Measurements from ENCODE around the gene EFR3B.
A peak's percentile ranks its signal among the peaks of the same experiment; 100 is the strongest.

Gene EFR3B

DNA sequence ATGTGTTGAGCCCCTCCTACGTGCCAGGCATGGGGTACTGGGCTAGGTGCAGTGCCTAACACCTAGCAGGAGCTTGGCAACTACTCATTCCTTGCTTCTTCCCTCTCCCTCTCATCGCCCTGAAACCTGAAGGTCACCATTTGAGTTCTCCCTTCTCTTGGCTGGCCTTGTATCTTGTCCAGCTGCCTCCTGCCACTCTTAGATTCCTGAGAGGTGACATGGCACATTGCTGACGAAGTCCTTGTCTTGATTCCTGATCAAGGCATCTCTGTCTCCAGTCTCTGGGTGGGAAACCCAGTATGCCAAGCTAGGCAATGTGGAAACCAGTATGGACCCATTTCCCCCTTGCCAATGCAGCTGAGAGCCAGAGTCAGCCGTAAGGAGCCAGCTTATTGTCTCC, 9.0 kb upstream of the EFR3B start:
- no peak for DNase-seq (ENCODE audit: low read depth in 4 of 4, low spot score in 1 of 4)

DNA sequence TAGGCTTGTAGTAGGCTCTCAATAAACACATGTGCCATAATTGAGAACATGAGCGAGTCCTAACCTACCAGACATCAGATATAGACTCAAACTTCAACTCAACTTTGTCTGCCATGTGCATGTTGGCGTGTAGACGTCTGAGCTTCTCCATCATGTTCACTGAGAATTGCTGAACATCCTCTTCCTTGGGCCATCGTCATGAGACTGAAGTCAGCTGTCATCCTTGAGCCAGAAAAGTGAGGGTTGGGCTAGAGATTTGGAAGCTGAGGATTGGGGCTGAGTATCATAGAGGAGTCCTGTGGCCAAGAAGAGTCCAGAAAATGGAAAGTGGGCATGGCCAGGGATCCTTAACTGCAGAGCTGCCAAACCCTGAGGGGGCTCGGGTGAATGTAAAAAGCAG, 7.8 kb upstream of the EFR3B start:
- DNase-seq (ENCODE audit: low read depth in 4 of 4, low spot score in 1 of 4), result no peak

DNA sequence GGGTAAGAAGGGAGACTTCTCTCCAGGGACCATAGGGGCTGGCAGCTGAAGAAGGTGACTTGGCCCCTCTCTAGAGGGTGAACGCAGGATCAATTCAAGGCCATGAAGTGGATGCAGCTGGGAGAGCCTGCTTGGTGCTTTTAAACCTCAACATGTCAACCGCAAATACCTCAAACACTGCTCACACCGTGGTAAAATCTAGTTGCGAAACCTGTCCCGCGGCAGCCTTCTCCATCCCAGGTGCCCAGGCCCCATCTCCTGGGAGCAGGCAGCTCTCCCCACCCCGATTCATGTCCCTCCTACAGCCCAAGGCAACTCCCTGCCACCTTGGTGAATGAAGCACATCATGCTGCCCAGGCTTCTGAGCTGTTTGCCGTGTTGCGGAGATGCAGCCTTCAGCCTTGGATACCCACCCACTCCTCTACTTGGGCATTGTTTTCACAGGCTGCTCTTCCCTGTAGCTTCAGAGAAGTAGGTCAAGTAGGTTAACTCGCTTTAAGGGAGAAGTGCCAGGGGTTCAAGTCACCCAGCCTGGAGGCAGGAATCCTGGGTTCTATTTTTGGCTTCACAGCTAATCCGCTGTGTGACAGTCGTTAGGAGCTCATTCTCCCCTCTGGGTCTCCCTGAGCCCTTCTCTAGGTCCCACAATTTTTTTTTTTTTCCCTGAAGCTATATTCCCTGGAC, 6.2 kb upstream of the EFR3B start:
- no peak for DNase-seq (ENCODE audit: low read depth in 4 of 4, low spot score in 1 of 4)

DNA sequence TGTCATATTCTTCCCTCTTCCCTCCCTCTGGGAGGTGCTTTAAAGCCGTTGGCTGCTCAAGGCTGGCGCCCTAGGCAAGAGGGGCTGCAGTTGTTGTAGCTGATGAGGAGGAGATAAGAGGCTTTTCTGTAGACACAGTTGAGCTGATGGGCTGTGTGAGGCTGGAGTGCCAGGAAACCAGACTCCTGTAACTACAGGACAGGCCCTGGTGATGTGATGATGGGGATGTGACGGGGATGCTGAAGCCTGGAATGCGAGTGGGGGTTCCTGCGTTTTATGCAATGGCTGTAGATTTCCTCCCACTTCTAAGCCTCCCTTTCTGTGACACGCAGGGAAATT, 5.7 kb upstream of the EFR3B start:
- DNase-seq (ENCODE audit: low read depth in 4 of 4, low spot score in 1 of 4), result no peak

DNA sequence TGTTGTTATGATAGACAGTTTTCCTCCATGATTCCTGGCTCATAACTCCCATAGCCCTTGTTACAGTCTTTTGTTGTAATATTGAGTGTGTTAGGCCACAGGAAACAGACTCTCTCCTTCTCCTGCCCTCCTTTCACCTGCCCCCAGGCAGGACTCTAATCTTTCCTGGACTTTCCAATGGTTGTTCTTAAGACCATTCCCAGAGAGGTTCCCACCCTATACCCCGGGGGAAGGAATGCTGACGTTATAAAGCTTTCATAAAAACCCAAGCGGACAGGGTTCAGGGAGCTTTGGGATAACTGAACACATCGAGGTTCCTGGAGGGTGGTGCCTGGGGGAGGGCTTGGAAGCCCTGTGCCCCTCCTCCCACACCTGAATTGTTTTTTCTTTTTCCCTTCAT, 2.8 kb upstream of the EFR3B start:
- DNase-seq (ENCODE audit: low read depth in 4 of 4, low spot score in 1 of 4), result no peak

DNA sequence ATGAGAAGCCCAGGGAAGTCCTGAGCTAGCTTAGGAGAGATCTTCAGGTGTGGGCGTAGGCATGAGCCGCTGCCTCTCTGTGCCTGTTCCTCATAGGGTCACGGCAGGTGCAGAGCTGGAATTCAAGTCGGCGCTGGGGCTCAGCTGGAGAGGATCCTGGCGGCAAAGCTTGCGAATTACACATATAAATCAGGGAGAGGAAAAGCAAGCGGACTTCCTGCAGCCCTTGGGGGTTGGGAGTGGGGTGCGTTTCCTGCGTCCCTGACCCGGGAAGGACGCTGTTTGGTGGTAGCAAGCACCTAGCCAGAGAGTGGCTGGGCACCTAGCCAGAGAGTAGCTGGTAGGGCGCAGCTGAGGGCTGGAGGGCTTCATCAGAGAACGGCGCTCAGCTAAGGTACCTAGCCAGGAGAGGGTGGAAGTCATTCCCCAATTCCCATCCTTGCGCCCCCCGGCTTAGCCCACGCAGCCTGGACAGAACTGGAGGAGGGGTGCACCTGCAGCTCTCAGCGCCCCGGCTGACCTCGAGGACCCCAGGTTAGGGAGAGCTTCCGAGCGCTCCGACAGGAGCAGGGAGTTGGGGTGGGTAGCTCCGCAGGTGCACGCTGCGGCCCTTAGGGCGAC, 459 bp upstream of the EFR3B start:
- DNase-seq (ENCODE audit: low read depth in 4 of 4, low spot score in 1 of 4), result no peak

DNA sequence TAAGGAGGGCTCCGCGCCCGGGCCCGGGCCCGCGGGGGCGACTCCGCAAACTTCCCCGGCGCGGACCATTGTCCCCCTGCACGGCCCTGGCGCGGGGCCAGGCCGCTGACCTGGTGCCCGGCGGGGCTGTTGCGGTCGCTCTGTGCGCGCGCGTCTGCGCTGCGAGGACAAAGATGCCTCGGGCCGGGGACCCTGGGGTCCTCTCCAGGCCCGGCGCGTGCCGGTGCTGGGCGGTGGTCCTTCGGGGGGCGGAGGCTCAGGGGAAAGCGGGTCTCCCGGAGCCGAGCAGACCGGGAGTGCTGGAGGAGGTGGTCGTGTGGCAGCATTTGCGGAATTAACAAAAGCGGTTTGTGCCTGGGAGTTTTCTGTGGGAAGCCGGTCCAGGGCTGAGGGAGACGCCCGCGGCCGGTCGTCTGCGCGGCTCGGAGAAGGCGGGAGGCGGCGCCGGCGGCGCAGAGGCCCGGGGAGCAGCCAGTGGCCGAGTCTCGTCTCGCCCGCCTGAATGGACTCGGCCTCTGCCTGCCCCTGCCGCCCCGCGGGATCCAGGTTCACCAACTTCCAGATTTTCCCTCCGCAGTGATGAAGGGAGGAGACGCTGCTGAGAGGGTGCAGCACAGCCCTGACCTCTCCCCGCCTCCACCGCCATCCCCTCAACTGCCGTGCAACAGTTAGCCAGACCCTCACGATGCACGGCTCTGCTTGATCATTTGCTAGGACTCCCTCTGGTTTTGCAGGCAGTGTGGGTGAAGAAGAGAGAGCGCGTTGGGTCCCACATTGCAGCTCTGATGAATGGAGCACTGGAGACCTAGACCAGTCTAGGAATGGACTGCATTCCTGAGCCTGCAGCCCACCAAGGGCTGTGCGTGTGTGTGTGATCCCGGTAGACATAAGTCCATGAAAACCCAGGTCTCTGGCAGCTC, 705 bp downstream of the EFR3B start:
- no peak for DNase-seq (ENCODE audit: low read depth in 4 of 4, low spot score in 1 of 4)

DNA sequence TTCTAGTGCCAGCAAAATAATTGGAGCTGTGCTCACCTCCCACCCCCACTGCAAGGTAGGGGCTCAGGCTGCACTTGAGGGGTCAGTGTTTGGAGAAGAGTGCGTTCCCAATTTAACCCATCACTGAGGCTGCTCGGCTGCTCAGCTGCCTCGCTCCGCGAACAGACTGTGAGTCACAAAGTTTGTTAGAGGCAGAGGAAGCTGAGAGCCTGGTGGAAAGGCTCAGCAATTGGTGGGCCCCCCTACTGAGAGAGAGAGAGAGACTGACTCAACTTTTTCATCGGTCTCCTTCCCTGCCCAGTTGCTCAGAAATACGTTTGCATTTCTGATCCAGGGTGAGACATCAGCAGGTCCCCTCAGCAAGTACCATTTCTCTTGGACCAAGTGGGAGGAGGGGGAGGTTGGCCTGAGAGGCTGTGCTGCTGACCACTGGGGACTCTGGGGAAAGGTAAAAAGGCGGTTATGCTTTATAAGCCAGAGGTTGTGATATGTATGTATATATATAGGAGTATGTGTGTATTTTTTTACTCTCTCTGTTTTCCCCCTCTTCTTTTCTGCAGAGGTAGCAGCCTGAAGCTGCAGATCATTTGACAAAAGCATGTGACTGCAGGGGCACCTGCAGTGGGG, 1.5 kb downstream of the EFR3B start:
- DNase-seq (ENCODE audit: low read depth in 4 of 4, low spot score in 1 of 4), result peak in 3 of 4 experiments; percentile 18 to 55 (median 35)

DNA sequence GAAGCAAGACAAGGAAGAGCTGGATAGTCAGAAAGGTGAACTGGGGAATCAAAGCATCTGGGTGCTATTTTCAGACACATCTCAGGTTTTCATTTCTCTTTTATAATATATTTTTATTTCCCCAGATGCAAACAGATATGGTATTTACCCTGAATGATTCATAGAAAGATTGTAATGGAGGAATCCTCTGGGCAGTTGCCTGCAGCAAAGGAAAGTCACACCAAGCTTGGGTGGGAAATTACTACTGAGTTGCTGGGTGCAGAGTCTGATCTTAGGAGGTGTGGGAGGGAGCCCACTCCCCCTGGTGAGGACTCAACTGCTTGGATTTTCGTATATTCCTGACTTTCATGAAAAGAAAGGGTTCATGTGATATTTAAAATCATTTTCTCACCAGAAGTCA, 2.1 kb downstream of the EFR3B start:
- no peak for DNase-seq (ENCODE audit: low read depth in 4 of 4, low spot score in 1 of 4)

DNA sequence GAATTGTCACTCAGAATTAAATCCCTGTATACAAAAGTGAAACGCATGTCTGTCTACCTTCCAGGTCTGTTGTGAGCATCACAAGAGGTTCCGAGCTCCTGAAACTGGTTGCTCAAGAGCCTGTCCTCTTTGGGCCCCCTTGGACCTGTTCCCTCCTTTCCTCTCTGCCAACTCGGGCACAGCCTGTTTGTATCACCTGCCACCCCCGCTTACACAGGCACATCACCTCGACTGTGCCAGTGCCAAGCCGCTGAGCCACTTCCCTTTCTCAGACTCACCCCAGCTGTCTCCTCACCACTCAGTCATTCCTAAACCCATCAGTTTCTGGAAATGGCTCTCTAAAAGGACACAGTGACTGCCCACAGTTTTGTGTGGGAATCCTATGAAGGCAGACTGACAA, 3.1 kb downstream of the EFR3B start:
- no peak for DNase-seq (ENCODE audit: low read depth in 4 of 4, low spot score in 1 of 4)

DNA sequence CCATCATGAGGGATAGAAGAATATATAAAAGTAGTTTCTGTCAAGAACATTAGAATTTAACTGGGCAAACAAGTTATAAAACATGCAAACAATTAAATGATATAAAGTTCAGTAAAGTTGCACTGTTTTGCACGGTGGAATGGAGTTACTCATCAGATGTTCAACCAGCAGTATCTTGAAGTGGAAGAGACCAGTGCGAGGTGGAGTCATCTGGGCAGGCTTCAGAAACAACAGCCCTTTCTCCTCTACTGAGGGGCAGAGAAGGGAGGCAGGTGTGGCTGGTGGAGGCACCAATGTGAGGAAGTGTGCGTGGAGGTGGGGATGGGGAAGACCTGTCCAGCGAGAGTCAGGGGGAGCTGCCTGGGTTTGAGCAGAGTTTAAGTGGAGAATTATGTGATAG, 7.5 kb downstream of the EFR3B start:
- no peak for DNase-seq (ENCODE audit: low read depth in 4 of 4, low spot score in 1 of 4)

DNA sequence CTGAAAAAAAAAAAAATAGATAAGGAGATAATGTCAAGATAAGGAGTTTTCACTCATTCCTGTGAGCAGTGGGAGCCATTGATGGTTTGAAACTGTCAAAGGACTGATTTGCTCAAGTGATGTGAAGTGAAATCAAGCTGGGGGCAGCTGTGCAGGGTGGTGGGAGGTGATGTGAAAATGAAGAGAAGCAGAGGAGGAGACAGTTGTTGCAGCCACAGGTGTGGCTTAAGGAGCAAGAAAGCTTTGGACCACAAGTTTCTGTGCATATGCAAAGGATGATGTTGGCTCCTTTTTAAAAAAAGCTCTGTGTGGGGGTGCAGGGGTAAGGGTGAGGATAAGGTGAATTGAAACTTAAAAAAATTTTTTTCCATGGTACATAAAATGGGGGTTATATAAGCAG, 8.3 kb downstream of the EFR3B start:
- no peak for DNase-seq (ENCODE audit: low read depth in 4 of 4, low spot score in 1 of 4)

DNA sequence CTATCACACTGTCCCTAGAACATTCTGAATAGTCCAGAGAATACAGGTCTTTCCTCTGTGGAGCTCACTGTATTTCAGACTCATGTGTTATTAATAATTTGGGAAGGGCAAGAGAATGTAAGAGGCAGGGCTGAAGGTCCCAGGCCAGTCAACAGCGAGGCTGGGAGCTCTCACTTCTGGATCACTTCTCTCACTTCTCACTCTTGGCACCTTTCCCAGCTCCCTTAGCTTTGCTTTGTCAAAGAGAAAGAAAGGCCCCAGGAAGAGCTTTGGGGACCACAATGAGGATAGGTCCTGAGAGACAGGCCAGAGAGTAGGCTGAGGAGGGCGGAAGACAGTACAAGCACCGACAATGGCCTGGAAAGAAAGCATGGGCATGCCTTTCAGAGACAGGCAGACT, 11.2 kb downstream of the EFR3B start:
- no peak for DNase-seq (ENCODE audit: low read depth in 4 of 4, low spot score in 1 of 4)

DNA sequence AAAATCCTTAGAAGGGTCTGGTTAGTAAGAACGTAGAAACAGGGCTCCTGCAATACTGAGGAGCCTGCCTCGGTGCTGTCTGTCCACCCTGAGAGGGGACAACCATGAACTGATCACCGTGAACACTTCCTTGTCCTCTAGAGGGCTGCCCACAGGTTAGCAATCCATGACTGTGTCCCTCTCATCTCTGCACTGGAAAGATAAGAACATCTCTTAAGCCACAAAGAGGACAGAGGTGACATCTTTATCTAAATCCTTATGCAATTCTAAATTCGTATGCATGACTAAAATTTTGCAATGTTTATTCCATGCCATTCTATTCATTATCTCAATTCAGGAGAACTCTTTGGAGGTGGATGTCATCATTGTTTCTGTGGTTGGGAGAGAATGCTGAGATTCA, 12.8 kb downstream of the EFR3B start:
- no peak for DNase-seq (ENCODE audit: low read depth in 4 of 4, low spot score in 1 of 4)

DNA sequence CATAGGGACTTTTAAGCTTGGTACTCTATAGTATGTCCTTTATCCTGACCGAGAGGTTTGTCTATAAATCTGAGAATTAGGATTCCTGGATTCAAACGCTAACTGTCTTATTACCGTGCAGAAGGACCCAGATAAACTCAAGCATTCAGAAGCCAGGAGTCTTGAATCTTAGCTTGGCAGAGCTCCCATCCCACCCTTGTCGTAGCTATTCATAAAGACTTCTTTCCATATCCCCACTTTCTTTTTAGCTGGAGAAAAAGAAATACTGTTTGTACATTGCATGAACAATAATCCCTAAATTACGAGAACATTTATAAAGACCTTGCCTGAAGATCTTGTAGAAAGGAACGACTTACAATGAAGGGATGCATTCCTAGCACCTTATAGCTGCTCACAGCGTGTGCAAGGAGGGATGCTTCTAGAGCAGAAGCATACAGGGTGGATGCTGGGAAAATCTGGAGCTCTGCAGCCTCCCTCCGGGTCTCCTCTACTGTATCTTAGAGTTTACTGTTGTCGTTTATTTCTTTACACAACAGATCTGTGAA, 13.6 kb downstream of the EFR3B start:
- no peak for DNase-seq (ENCODE audit: low read depth in 4 of 4, low spot score in 1 of 4)

DNA sequence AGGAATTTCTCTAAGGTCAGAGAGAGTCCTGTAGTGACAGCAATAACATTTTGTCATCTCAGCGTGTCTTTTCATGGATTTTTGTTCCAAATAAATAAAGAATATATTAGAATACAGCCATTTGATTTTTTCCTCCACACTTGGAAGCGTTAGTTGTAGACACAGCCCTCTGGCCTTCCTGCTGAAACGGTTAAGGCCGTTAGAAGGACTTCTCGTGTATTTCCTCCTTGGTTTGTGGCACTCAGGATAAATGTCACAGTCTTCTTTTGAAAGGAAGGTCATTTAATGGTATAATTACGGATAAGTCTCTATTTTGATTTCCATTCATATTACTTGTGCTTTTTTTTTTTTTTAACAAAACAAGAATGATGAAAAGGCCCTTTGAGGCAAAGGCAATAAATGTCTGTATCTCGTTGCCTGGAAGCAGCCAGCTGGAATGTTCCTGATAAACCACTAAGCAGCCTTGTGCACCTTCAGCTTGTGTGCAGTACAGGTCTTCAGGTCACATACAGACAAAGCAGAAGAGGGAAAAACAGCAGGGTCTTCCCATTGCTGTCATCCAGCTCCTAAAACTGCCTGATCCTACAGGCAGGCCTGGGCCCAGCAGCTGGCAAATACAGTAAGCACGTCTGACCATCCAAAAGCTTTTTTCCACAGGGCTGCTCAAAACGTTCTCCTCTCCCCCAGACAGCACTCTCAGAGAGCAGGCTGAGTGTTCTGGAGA, 14.4 kb downstream of the EFR3B start:
- no peak for DNase-seq (ENCODE audit: low read depth in 4 of 4, low spot score in 1 of 4)

DNA sequence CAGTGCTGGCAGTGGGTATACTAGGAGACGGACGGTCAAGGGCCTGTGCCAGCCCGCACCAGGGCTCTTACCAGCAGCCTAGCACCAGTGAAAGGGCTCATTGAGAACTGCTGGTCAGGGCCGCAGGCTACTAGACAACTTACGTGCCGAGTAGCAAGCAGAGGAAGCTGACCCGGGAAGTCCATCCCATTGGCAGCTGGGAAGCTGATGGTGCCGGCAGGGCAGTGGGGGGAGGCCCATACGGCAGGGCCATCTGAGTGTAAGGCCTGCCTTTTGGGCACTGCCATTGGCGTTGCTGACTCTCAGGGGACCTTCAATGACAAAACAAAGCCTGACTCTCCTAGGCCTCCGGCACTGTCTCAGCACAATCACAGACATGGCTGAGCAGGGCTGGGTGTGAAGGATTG, 20.6 kb downstream of the EFR3B start:
- no peak for DNase-seq (ENCODE audit: low read depth in 4 of 4, low spot score in 1 of 4)

DNA sequence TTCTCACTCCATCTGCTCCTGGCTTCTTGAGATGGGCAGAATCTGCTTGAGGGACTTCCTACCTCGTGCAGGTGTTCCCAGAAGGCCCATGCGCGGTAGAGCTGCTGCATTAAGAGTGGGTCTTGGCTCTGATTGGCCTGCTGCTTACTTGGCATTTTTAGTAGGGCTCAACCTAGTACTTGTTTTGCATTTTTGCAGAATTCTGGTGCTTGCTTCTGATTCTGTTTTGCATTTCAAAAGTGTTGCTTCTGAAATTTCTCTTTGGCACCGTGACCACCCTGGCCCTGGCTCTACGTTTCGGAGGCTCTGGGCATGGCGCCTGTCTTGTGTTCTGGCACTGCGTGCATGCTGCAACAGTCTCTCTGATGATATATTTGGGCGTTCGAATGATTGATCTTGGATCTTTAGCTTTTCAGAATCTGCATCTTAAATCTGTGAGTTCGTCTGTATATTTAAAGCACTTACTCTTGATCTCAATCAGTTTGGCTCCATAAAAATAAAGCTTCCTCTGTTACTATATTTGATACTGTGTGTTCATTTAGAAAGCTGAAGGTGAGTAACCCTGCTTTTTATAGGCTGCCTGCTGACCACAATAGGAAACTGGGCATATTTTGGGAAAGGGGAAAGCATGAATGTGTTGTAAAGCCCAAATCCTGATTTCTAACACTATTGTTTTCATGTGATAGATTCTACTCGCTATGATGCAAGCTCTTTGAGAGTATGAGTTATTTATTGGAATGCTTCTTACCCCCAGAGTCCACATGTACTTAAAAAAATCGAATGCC, 22.2 kb downstream of the EFR3B start:
- DNase-seq (ENCODE audit: low read depth in 4 of 4, low spot score in 1 of 4), result no peak

DNA sequence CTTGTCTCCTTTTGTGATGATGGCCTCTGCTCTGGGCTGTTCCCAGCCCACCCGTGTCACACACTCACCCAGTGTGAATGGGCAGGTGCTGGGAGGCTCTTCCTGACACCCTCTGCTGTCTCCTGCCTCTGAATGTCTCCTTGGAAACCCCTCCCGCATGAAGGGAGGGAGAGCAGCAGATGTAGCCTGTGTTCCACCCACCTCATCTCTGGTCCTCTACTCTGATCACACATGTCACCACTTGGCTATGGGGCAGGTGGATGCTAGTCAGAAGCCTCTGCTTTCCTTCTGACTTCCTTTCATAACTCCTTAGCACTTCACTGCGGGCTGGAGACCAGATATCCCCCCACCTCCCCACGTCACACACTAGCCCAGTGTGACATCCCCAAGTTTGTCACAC, 23.9 kb downstream of the EFR3B start:
- no peak for DNase-seq (ENCODE audit: low read depth in 4 of 4, low spot score in 1 of 4)

DNA sequence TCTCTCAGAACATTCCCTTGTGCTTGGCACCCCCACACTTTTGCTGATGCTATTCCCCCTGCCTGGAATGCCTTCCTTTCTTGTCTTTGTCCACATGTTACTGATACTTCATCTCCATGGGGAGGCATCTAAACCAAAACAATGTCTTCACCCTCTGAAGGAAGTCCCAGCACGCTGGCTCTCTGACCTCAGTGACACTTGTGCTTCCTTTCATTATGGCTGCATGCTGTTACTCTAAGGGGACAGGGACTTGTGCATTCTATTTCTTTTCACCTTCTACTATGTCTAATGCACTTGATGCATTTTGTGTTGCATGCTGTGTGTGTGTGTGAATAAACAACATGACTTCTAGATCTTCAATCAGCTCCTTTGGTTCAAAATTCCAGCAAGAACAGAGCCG, 24.6 kb downstream of the EFR3B start:
- no peak for DNase-seq (ENCODE audit: low read depth in 4 of 4, low spot score in 1 of 4)

All from stimulated activated CD4-positive, alpha-beta T cell treated with anti-CD3 and anti-CD28 coated beads, Interleukin-1b, Interleukin-23, amount 100 ng/mL, for 24 hours (primary cell).